Astrocyte (in vitro differentiated cells and primary cell): ENCODE data around the gene TTC7B. TPM values are rescaled to one million over a fixed set of nuclear protein-coding genes. Genes with fewer than 3 reads are reported as not detected.

Source experiments
- DNase-seq: peaks from one replicate; pipeline ENCODE4 v3.0.0-alpha.2; 2010; ENCODE audit warnings: low read depth
- FAIRE-seq: peaks from 2 replicates; lab custom pipeline; 2011; peaks lifted over from hg19 to GRCh38; lab: Jason Lieb, UNC
- H2AFZ ChIP-seq: 2 replicates; pipeline ENCODE4 v1.6.0; 2012; ENCODE audit warnings: low read depth, low read length, inconsistent platforms
- H3K27ac ChIP-seq: 2 replicates; pipeline ENCODE4 v1.5.1; 2011; ENCODE audit warnings: low read depth, low read length, inconsistent platforms
- H3K27me3 ChIP-seq: 2 replicates; pipeline ENCODE4 v1.6.0; 2011; ENCODE audit warnings: low read length, inconsistent platforms; ENCODE audit not compliant: insufficient read depth
- H3K36me3 ChIP-seq: 2 replicates; pipeline ENCODE4 v1.5.1; 2011; ENCODE audit warnings: low read length, inconsistent platforms; ENCODE audit not compliant: insufficient read depth
- H3K4me1 ChIP-seq: 2 replicates; pipeline ENCODE4 v1.5.1; 2011; ENCODE audit warnings: low read length, inconsistent platforms; ENCODE audit not compliant: insufficient read depth
- H3K4me2 ChIP-seq: 2 replicates; pipeline ENCODE4 v1.6.0; 2012; ENCODE audit warnings: low read length, inconsistent platforms
- H3K4me3 ChIP-seq: 2 replicates; pipeline ENCODE4 v1.5.1; 2011; ENCODE audit warnings: low read depth, mild to moderate bottlenecking, low read length, inconsistent platforms; ENCODE audit not compliant: insufficient read depth
- H3K79me2 ChIP-seq: 2 replicates; pipeline ENCODE4 v1.6.0; 2012; ENCODE audit warnings: mild to moderate bottlenecking, low read length, inconsistent platforms; ENCODE audit not compliant: insufficient read depth
- H3K9ac ChIP-seq: 2 replicates; pipeline ENCODE4 v1.6.0; 2012; ENCODE audit warnings: mild to moderate bottlenecking, low read length, inconsistent platforms
- H3K9me3 ChIP-seq: 2 replicates; pipeline ENCODE4 v1.5.1; 2012; ENCODE audit warnings: low read depth, mild to moderate bottlenecking, low read length, inconsistent platforms; ENCODE audit not compliant: insufficient read depth
- H4K20me1 ChIP-seq: 2 replicates; pipeline ENCODE4 v1.6.0; 2012; ENCODE audit warnings: low read length, inconsistent platforms; ENCODE audit not compliant: insufficient read depth
- H3K27ac Mint-ChIP-seq: one replicate; pipeline ENCODE4 v1.8.0; 2021; ENCODE audit warnings: mild to moderate bottlenecking, mixed read lengths; ENCODE audit not compliant: unreplicated experiment
- H3K27me3 Mint-ChIP-seq: one replicate; pipeline ENCODE4 v1.8.0; 2021; ENCODE audit warnings: low read depth, mixed read lengths; ENCODE audit not compliant: unreplicated experiment
- H3K36me3 Mint-ChIP-seq: one replicate; pipeline ENCODE4 v1.8.0; 2021; ENCODE audit warnings: low read depth, mixed read lengths; ENCODE audit not compliant: unreplicated experiment
- H3K4me1 Mint-ChIP-seq: one replicate; pipeline ENCODE4 v1.8.0; 2021; ENCODE audit warnings: low read depth, mixed read lengths; ENCODE audit not compliant: unreplicated experiment
- H3K4me3 Mint-ChIP-seq: one replicate; pipeline ENCODE4 v1.8.0; 2021; ENCODE audit warnings: mild to moderate bottlenecking, moderate library complexity, mixed read lengths; ENCODE audit not compliant: unreplicated experiment
- H3K9me3 Mint-ChIP-seq: one replicate; pipeline ENCODE4 v1.8.0; 2021; ENCODE audit warnings: mild to moderate bottlenecking, mixed read lengths; ENCODE audit not compliant: unreplicated experiment
- CTCF ChIP-seq: IDR thresholded peaks from 2 replicates; pipeline ENCODE4 v1.5.1; 2011; ENCODE audit warnings: low read depth, mild to moderate bottlenecking, inconsistent platforms, low read length, moderate library complexity; ENCODE audit not compliant: insufficient read depth
- EZH2 ChIP-seq: IDR thresholded peaks from 2 replicates; pipeline ENCODE4 v1.6.1; 2012; ENCODE audit warnings: mild to moderate bottlenecking, low read length, inconsistent platforms; ENCODE audit not compliant: insufficient read depth
- total RNA-seq: library from RNA; stranded (reverse); gene quantifications from 2 replicates; pipeline ENCODE4 v1.2.1, GENCODE V29; 2021

The TTC7B gene
- total RNA-seq, 1 donor from 2014 or later: 42.1 TPM

DNA sequence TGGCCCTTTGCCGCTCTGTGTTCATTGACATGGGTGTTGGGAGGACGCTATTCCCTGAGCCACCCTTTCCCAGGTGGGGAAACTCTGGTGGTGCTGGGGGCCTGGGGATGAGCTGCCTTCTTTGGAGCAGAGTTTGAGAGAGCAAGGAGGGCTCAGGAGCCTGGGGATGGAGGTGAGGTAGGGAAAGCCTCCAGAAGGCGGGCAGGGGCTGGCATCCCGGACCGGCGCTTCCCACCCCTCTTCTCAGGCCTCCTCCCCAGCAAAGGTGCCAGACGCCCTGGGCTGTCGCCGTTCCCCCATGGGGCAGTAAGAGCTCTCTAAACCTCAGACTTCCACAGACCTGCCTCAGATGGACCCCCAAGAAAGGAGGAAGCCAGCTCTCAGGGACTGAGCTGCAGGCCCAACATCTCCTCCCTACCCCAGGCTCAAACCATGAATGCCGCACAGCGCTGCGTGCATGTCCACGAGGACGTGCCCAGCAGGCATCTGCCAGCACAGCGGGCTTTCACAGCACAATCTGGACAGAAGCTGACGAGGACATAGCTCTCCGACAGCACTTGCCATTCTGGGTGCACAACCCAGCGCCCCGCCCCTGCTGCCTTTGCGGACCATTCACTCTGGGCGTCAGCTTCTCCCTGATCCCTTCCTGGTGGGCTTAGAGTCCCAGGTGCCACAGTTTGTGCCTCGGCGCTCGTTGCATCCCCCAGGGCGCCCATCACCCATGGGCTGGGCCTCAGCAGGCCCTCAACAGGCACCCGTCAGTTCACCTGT lies 14.9 kb upstream of the TTC7B start:
- Histone ChIP-seq H3K4me2 (no peak overlapping the region), H4K20me1 (no peaks in the 10 kb centered on the region), H3K9me3 (no peaks in the 10 kb centered on the region), H3K4me1 (no peaks in the 10 kb centered on the region), H3K79me2 (no peaks in the 10 kb centered on the region), H2AFZ (no peak overlapping the region), H3K9ac (no peak overlapping the region), H3K4me3 (no peak overlapping the region), H3K36me3 (no peaks in the 10 kb centered on the region), H3K27me3 (peaks cover 3% of the 10 kb centered on the region), H3K27ac (no peak overlapping the region)
- FAIRE-seq (no peak), DNase-seq (no peak)
- TF ChIP-seq CTCF (no peak), EZH2 (no peak)
- Mint-ChIP-seq H3K9me3 (peaks cover 5% of the 10 kb centered on the region), H3K4me3 (no peak overlapping the region), H3K36me3 (no peaks in the 10 kb centered on the region), H3K27ac (no peak overlapping the region), H3K4me1 (no peaks in the 10 kb centered on the region), H3K27me3 (peaks cover 19% of the 10 kb centered on the region)

GRCh38 chr14:90829677-90830076 lies 13.4 kb upstream of the TTC7B start:
- no peak for DNase-seq
- H3K27me3 ChIP-seq: peaks cover 3% of the 10 kb centered on the region
- no peak overlapping the region for H3K4me3 ChIP-seq
- no peaks in the 10 kb centered on the region for H3K9me3 ChIP-seq
- no peaks in the 10 kb centered on the region for H3K36me3 ChIP-seq
- H2AFZ ChIP-seq: no peak overlapping the region
- no peak overlapping the region for H3K9ac ChIP-seq
- no peaks in the 10 kb centered on the region for H4K20me1 ChIP-seq
- H3K9me3 Mint-ChIP-seq: peaks cover 5% of the 10 kb centered on the region
- no peaks in the 10 kb centered on the region for H3K4me1 Mint-ChIP-seq
- no peak overlapping the region for H3K27ac ChIP-seq
- H3K27ac Mint-ChIP-seq: no peak overlapping the region
- no peaks in the 10 kb centered on the region for H3K36me3 Mint-ChIP-seq
- H3K27me3 Mint-ChIP-seq: peaks cover 19% of the 10 kb centered on the region
- no peak for TF ChIP-seq CTCF
- no peak for TF ChIP-seq EZH2
- H3K79me2 ChIP-seq: no peaks in the 10 kb centered on the region
- no peak overlapping the region for H3K4me2 ChIP-seq
- no peak overlapping the region for H3K4me3 Mint-ChIP-seq
- no peak for FAIRE-seq
- no peaks in the 10 kb centered on the region for H3K4me1 ChIP-seq
